H1 (cell line): ENCODE data around the gene RXRA. TPM values are rescaled to one million over a fixed set of nuclear protein-coding genes. Genes with fewer than 3 reads are reported as not detected.

Experiments
- BRCA1 ChIP-seq: IDR thresholded peaks from 2 replicates; pipeline ENCODE4 v1.6.1; 2012; ENCODE audit warnings: low read depth, low read length, improper control_type of control experiment
- CHD7 ChIP-seq: fragments of 300-600 bp; sonication (generic); IDR thresholded peaks from 2 replicates; pipeline ENCODE4 v1.7.1; 2012; ENCODE audit warnings: low read length, moderate library complexity, mild to moderate bottlenecking, inconsistent platforms; ENCODE audit not compliant: insufficient replicate concordance
- JUND ChIP-seq: IDR thresholded peaks from 2 replicates; pipeline ENCODE4 v1.6.1; 2011; ENCODE audit warnings: mild to moderate bottlenecking, improper control_type of control experiment, low read length
- NRF1 ChIP-seq: IDR thresholded peaks from 2 replicates; pipeline ENCODE4 v1.6.1; 2011; ENCODE audit warnings: mild to moderate bottlenecking, low read depth, low read length, improper control_type of control experiment
- SRF ChIP-seq: IDR thresholded peaks from 2 replicates; pipeline ENCODE4 v1.6.1; 2011; ENCODE audit warnings: mild to moderate bottlenecking, low read depth, low read length, moderate library complexity
- TAF7 ChIP-seq: optimal IDR thresholded peaks from 2 replicates; pipeline ENCODE3; 2011; ENCODE audit warnings: low read depth, mild to moderate bottlenecking, inconsistent platforms, low read length, moderate library complexity, borderline replicate concordance
- TCF12 ChIP-seq: IDR thresholded peaks from 2 replicates; pipeline ENCODE4 v1.6.1; 2011; ENCODE audit warnings: low read depth, mild to moderate bottlenecking, low read length
- polyA plus RNA-seq, 7 experiments: library from polyadenylated mRNA; depleted of rRNA in 3 of 7; stranded (reverse) in 5 of 7; unstranded in 2 of 7; fragments of >200 nt in 5 of 7; fragments of 200-250 nt in 2 of 7; gene quantifications; 1 replicate in 5 of 7; 2 replicates in 1 of 7; 4 replicates in 1 of 7; pipeline versions ENCODE4 v1.2.1 to v1.2.3, GENCODE V29; 2011 to 2013; ENCODE audit warnings: missing spikeins in 2 of 7, mixed read lengths in 2 of 7
- total RNA-seq: library from RNA; stranded (reverse); fragmentation: NEBNext Ultra II Directional; extraction: Animal tissue kit (Norgen Biotek cat#: 25700); gene quantifications from 2 replicates; pipeline ENCODE4 v1.2.1, GENCODE V29; 2021

Gene RXRA
- total and polyA plus RNA-seq, 2 of the 8 experiments (the other 6 are each of a cell fraction or from before 2014, with no cell fraction given) = 9.8 to 29.4 TPM

GRCh38 chr9:134361843-134362414 lies 35.7 kb downstream of the RXRA start (continued):
- TF ChIP-seq CHD7 (no peak), BRCA1 (no peak), TCF12 (no peak), NRF1 (no peak), JUND (no peak), TAF7 (no peak), SRF (no peak)
